ENCODE results near the gene FAM114A1. TPM values are rescaled to one million over a fixed set of nuclear protein-coding genes. Genes with fewer than 3 reads are reported as not detected.

The FAM114A1 gene
- total and polyA plus RNA-seq, 2 of the 8 experiments (the other 6 are each of a cell fraction or from before 2014, with no cell fraction given), result 9.5 to 12.0 TPM

DNA sequence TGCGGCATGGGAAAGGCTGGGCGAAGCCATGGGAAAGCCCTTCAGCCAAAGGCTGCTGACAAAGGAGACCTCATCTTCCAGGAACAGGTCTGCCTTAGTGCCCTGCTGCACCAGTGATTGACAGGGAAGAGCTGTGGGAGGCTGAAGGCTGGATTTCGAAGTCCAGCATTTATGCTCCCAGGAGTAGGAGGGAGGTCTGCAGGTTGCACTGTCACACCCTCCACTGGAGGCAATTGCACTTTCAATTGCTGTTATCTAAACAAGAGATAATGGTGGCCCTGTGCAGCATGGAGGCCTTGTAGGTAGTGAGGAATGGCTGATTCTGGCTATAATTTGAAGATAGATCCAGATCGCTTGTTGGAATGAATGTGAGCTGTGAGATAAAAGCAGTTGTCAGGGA is 43.7 kb downstream of the FAM114A1 start (continued):
- no peak for TF ChIP-seq TAF7 (optimal IDR thresholded peaks at IDR 0.05; ENCODE audit: borderline replicate concordance, low read depth, low read length)

All from H1 (cell line).